Hepatocyte (in vitro differentiated cells): ENCODE measurements around the gene BAZ1B.

ENCODE experiments used
- EZH2 ChIP-seq: fragments of 200-600 bp; sonication (generic); IDR thresholded peaks from 2 replicates; pipeline ENCODE4 v1.6.1; 2016; ENCODE audit warnings: antibody characterized with exemption, mild to moderate bottlenecking, borderline replicate concordance
- TF ChIP-seq, protein P1 (sequence below): fragments of 200-600 bp; sonication (generic); IDR thresholded peaks from 2 replicates; pipeline ENCODE4 v1.5.1; 2016; ENCODE audit warnings: antibody characterized with exemption, mild to moderate bottlenecking; ENCODE audit not compliant: poor library complexity

DNA sequence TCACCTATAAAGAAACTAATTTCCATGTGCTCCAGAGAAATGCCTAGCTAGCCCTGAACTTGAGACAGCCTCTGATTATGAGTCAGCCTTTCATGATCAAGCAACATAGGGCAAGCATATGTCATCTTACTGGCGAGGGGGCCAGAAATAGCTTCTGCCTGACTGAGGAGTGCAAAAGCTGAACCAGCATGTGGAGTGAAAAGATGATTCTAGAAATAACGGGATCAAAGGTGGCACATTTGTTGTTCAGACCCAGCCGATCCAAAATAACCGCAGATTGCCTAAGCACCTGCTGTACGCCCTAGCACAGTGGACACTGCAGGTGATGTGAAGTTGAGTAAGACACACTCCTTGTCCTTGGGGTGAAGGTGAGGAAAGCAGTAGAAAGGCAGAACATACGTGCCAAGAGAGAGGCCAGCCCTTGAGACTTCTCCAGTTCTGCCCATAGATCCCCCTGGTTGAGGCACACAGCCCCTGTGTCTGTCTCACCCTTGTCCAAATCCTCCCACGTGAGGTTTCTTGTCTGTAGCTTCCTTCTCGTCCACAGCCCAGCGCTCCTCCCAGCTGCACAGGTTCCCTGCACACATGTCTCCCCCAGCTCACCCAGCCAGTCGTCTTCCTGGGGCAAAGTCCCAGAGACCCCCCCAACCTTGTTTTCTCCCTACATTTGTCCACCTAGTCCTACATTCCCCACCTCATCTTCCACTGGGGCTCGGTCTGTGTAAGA lies 38.2 kb upstream of the BAZ1B start:
- TF ChIP-seq, protein P1, sequence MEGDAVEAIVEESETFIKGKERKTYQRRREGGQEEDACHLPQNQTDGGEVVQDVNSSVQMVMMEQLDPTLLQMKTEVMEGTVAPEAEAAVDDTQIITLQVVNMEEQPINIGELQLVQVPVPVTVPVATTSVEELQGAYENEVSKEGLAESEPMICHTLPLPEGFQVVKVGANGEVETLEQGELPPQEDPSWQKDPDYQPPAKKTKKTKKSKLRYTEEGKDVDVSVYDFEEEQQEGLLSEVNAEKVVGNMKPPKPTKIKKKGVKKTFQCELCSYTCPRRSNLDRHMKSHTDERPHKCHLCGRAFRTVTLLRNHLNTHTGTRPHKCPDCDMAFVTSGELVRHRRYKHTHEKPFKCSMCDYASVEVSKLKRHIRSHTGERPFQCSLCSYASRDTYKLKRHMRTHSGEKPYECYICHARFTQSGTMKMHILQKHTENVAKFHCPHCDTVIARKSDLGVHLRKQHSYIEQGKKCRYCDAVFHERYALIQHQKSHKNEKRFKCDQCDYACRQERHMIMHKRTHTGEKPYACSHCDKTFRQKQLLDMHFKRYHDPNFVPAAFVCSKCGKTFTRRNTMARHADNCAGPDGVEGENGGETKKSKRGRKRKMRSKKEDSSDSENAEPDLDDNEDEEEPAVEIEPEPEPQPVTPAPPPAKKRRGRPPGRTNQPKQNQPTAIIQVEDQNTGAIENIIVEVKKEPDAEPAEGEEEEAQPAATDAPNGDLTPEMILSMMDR = no peak
- no peak for TF ChIP-seq EZH2
